GM12878 (cell line): ENCODE data around the gene BTBD9. TPM values are rescaled to one million over a fixed set of nuclear protein-coding genes. Genes with fewer than 3 reads are reported as not detected.

ENCODE experiments used
- ATAC-seq: fragments of 200-7000 bp; cut with Tn5 transposase; 3 replicates; pipeline ENCODE4 v1.9.1; 2020; ENCODE audit warnings: mild to moderate bottlenecking, moderate library complexity
- BruUV-seq: library from RNA; stranded (reverse); fragments of 400-500 nt; replicated peaks from 2 replicates; lab custom pipeline; 2021; lab: Mats Ljungman, UMichigan
- CTCF ChIA-PET: fragments of 300-600 bp; sonication (Branson Sonifier 250); formaldehyde crosslinking; extraction: SDS; loops from one replicate; lab custom pipeline; 2021; ENCODE audit warnings: inconsistent platforms; lab: Yijun Ruan, JAX
- POLR2A ChIA-PET: fragments of 350-600 bp; formaldehyde crosslinking; extraction: SDS; loops from one replicate; lab custom pipeline; 2021; ENCODE audit warnings: inconsistent platforms; lab: Charles Lee
- RAD21 ChIA-PET: fragments of 300-600 bp; sonication (Branson Sonifier 250); formaldehyde crosslinking; loops from one replicate; lab custom pipeline; 2023; ENCODE audit warnings: antibody characterized with exemption; ENCODE audit not compliant: unreplicated experiment; lab: Charles Lee
- SMC1A ChIA-PET: fragments of 300-600 bp; sonication (Branson Sonifier 250); formaldehyde crosslinking; loops from one replicate; lab custom pipeline; 2023; ENCODE audit not compliant: unreplicated experiment, uncharacterized antibody; lab: Charles Lee
- DNase-seq: peaks from one replicate; pipeline ENCODE4 v3.0.0-alpha.2; 2011; ENCODE audit warnings: low read depth, low spot score
- FAIRE-seq: peaks from 3 replicates; lab custom pipeline; 2011; peaks lifted over from hg19 to GRCh38; lab: Jason Lieb, UNC
- H2AFZ ChIP-seq: 2 replicates; pipeline ENCODE4 v1.6.0; 2011; ENCODE audit warnings: low read depth, low read length, control low read depth; ENCODE audit not compliant: control insufficient read depth
- H3K27ac ChIP-seq: 2 replicates; pipeline ENCODE4 v1.5.1; 2011; ENCODE audit warnings: control low read depth; ENCODE audit not compliant: control insufficient read depth, insufficient read depth
- H3K27me3 ChIP-seq, 2 experiments: replicated peaks in 1 of 2; 2 replicates each; pipeline versions ENCODE4 v1.6.0 to v1.6.1; 2011; ENCODE audit warnings: low read length in 1 of 2; ENCODE audit not compliant: control insufficient read depth in 2 of 2, insufficient read depth in 2 of 2
- H3K36me3 ChIP-seq, 2 experiments: 2 replicates each; pipeline ENCODE4 v1.5.1; 2011; ENCODE audit warnings: low read length in 1 of 2; ENCODE audit not compliant: control insufficient read depth in 2 of 2, insufficient read depth in 2 of 2
- H3K4me1 ChIP-seq: 2 replicates; pipeline ENCODE4 v1.6.1; 2011; ENCODE audit warnings: mild to moderate bottlenecking, low read length, moderate library complexity, mixed read lengths; ENCODE audit not compliant: control insufficient read depth, insufficient read depth
- H3K4me2 ChIP-seq: 2 replicates; pipeline ENCODE4 v1.6.0; 2011; ENCODE audit warnings: control low read depth; ENCODE audit not compliant: control insufficient read depth, insufficient read depth
- H3K4me3 ChIP-seq: fragments of 200-600 bp; sonication (generic); 2 replicates; pipeline ENCODE4 v1.5.1; 2016
- H3K79me2 ChIP-seq: 2 replicates; pipeline ENCODE4 v1.6.0; 2011; ENCODE audit warnings: low read length; ENCODE audit not compliant: control insufficient read depth, insufficient read depth
- H3K9ac ChIP-seq: 2 replicates; pipeline ENCODE4 v1.8.0; 2011; ENCODE audit warnings: low read length, control low read depth, mixed read lengths; ENCODE audit not compliant: control insufficient read depth, insufficient read depth
- H3K9me3 ChIP-seq: replicated peaks from 3 replicates; pipeline ENCODE4 v1.5.1; 2011; ENCODE audit warnings: mild to moderate bottlenecking, low read length; ENCODE audit not compliant: control insufficient read depth, insufficient read depth
- H4K20me1 ChIP-seq: 2 replicates; pipeline ENCODE4 v1.6.0; 2011; ENCODE audit not compliant: control insufficient read depth, insufficient read depth
- BCL11A ChIP-seq: IDR thresholded peaks from 2 replicates; pipeline ENCODE4 v1.6.1; 2011; ENCODE audit warnings: low read depth, low read length
- CUX1 ChIP-seq: IDR thresholded peaks from 2 replicates; pipeline ENCODE4 v1.6.1; 2012; ENCODE audit warnings: improper control_type of control experiment, low read depth, low read length; ENCODE audit not compliant: insufficient replicate concordance
- KAT2A ChIP-seq: conservative IDR thresholded peaks from 2 replicates; pipeline ENCODE4 v1.6.1; 2011; ENCODE audit warnings: low read depth, low read length; ENCODE audit not compliant: control insufficient read depth
- MEF2B ChIP-seq: fragments of 450-650 bp; IDR thresholded peaks from 2 replicates; pipeline ENCODE4 v1.6.1; 2018; ENCODE audit warnings: mild to moderate bottlenecking, moderate library complexity; ENCODE audit not compliant: partially characterized antibody, poor library complexity, severe bottlenecking
- MXI1 ChIP-seq: fragments of 150-350 bp; IDR thresholded peaks from 2 replicates; pipeline ENCODE4 v1.6.1; 2011; ENCODE audit warnings: low read depth, mild to moderate bottlenecking, inconsistent platforms, low read length, improper control_type of control experiment
- RELA ChIP-seq: fragments of 450-650 bp; IDR thresholded peaks from 2 replicates; pipeline ENCODE4 v1.8.0; 2014; ENCODE audit warnings: borderline replicate concordance; ENCODE audit not compliant: partially characterized antibody
- SIN3A ChIP-seq: IDR thresholded peaks from 2 replicates; pipeline ENCODE4 v1.6.1; 2012; ENCODE audit warnings: low read depth, low read length, improper control_type of control experiment
- ZBED1 ChIP-seq: IDR thresholded peaks from 2 replicates; pipeline ENCODE4 v1.6.1; 2016; ENCODE audit warnings: borderline replicate concordance
- ZBTB4 ChIP-seq: fragments of 450-650 bp; formaldehyde crosslinking; IDR thresholded peaks from 2 replicates; pipeline ENCODE4 v1.4.0; 2022; ENCODE audit warnings: mild to moderate bottlenecking, moderate library complexity
- ZNF384 ChIP-seq: IDR thresholded peaks from 2 replicates; pipeline ENCODE4 v1.6.1; 2012; ENCODE audit warnings: low read depth, mild to moderate bottlenecking, low read length, improper control_type of control experiment, borderline replicate concordance
- WGBS: methylation state at CpG from one replicate; pipeline ENCODE4 v1.1.6; 2016; ENCODE audit warnings: low lambda C conversion rate; ENCODE audit not compliant: insufficient replicate concordance, insufficient coverage; ENCODE audit errors: missing lambda C conversion rate; 5-methylcytosine and 5-hydroxymethylcytosine counted together
- in situ Hi-C: fragments of 300-500 bp; cut with MboI; formaldehyde crosslinking; loops from 9 replicates; pipeline ENCODE4 v1.14.3; 2018; ENCODE audit warnings: mixed read lengths
- intact Hi-C: fragments of 100-400 bp; cut with micrococcal nuclease; formaldehyde crosslinking; loops from one replicate; pipeline ENCODE4 v1.14.2; 2022; ENCODE audit not compliant: unreplicated experiment
- polyA plus RNA-seq, 11 experiments: library from polyadenylated mRNA; depleted of rRNA in 4 of 11; unstranded in 6 of 11; stranded (reverse) in 5 of 11; fragments of >200 nt; fragmentation: Nextera tagmentation in 4 of 11; fragmentation: Illumina TruSeq in 1 of 11; extraction: Ambion mirVana in 4 of 11; extraction: Trizol in 1 of 11; gene quantifications; 1 replicate in 1 of 11; 2 replicates in 10 of 11; pipeline versions ENCODE4 v1.2.1 to v1.2.3, GENCODE V29; 2011 to 2016; ENCODE audit warnings: inconsistent platforms in 2 of 11, missing spikeins in 2 of 11, low read depth in 1 of 11
- total RNA-seq, 4 experiments: library from RNA; depleted of rRNA in 3 of 4; stranded (reverse); fragments of >200 nt in 3 of 4; fragmentation: Illumina TruSeq in 1 of 4; extraction: Trizol in 1 of 4; gene quantifications; 2 replicates each; pipeline versions ENCODE4 v1.2.1 to v1.2.3, GENCODE V29; 2013 to 2021
- TF ChIP-seq, protein P1 (sequence below): IDR thresholded peaks from 2 replicates; pipeline ENCODE4 v1.6.1; 2012; ENCODE audit warnings: low read depth, low read length, improper control_type of control experiment
- TF ChIP-seq, protein P2 (sequence below): fragments of 450-650 bp; conservative IDR thresholded peaks from 2 replicates; pipeline ENCODE4 v1.6.1; 2017; ENCODE audit warnings: mild to moderate bottlenecking, moderate library complexity

BTBD9 gene
- total and polyA plus RNA-seq, 10 of the 15 experiments (the other 5 are each of a cell fraction or from before 2014, with no cell fraction given): 0.22 to 8.6 (median 4.6) TPM

- H3K9me3 ChIP-seq: no peaks in the 10 kb centered on the region
- no peaks in the 10 kb centered on the region for H4K20me1 ChIP-seq
- no peak overlapping the region for H2AFZ ChIP-seq
- TF ChIP-seq, protein P1, sequence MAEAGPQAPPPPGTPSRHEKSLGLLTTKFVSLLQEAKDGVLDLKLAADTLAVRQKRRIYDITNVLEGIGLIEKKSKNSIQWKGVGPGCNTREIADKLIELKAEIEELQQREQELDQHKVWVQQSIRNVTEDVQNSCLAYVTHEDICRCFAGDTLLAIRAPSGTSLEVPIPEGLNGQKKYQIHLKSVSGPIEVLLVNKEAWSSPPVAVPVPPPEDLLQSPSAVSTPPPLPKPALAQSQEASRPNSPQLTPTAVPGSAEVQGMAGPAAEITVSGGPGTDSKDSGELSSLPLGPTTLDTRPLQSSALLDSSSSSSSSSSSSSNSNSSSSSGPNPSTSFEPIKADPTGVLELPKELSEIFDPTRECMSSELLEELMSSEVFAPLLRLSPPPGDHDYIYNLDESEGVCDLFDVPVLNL: no peak
- TF ChIP-seq ZNF384 (no peak), ZBTB4 (CRISPR knock-in tag) (no peak), RELA (no peak), ZBED1 (no peak), CUX1 (no peak), KAT2A (no peak), SIN3A (no peak), BCL11A (no peak), MEF2B (no peak), MXI1 (no peak)
- TF ChIP-seq, protein P2, sequence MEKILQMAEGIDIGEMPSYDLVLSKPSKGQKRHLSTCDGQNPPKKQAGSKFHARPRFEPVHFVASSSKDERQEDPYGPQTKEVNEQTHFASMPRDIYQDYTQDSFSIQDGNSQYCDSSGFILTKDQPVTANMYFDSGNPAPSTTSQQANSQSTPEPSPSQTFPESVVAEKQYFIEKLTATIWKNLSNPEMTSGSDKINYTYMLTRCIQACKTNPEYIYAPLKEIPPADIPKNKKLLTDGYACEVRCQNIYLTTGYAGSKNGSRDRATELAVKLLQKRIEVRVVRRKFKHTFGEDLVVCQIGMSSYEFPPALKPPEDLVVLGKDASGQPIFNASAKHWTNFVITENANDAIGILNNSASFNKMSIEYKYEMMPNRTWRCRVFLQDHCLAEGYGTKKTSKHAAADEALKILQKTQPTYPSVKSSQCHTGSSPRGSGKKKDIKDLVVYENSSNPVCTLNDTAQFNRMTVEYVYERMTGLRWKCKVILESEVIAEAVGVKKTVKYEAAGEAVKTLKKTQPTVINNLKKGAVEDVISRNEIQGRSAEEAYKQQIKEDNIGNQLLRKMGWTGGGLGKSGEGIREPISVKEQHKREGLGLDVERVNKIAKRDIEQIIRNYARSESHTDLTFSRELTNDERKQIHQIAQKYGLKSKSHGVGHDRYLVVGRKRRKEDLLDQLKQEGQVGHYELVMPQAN: no peak
- H3K36me3 ChIP-seq: no peaks in the 10 kb centered on the region
- ChIA-PET CTCF (no interaction called here), POLR2A (no interaction called here), RAD21 (no interaction called here), SMC1A (no interaction called here)
- WGBS: 96% methylated on average over 3 of the region's 3 CpGs
- intact Hi-C loops (no loop called here), in situ Hi-C loops (no loop called here)
- no peaks in the 10 kb centered on the region for H3K27me3 ChIP-seq
- FAIRE-seq (no peak), ATAC-seq (no peak), DNase-seq (no peak)
- H3K4me3 ChIP-seq: no peak overlapping the region
- H3K4me1 ChIP-seq: peaks cover 6% of the 10 kb centered on the region; the same call in 1 of the 2 replicates
- no TSS peak for BruUV-seq
- H3K27ac ChIP-seq: no peak overlapping the region
- H3K79me2 ChIP-seq: no peaks in the 10 kb centered on the region
- no peak overlapping the region for H3K4me2 ChIP-seq
- no peak overlapping the region for H3K9ac ChIP-seq
These were observed 427.6 kb downstream of the BTBD9 start for GRCh38 chr6:38212116-38212515.
